Testis (tissue), 2 donors: ENCODE results near the gene MTFMT.

Source experiments
- CTCF ChIP-seq, 3 experiments: fragments of 450-650 bp in 2 of 3; fragments of 200-600 bp in 1 of 3; sonication (generic) in 1 of 3; IDR thresholded peaks; one replicate each; pipeline ENCODE4 v1.5.1; 2016 to 2019; ENCODE audit warnings: antibody characterized with exemption in 3 of 3, mild to moderate bottlenecking in 2 of 3, moderate library complexity in 1 of 3
- POLR2A ChIP-seq: fragments of 450-650 bp; IDR thresholded peaks from one replicate; pipeline ENCODE4 v1.6.1; 2017; ENCODE audit warnings: antibody characterized with exemption, mild to moderate bottlenecking, moderate library complexity

- TF ChIP-seq CTCF (IDR thresholded peaks at IDR 0.05) (no peak), POLR2A (no peak)
These were observed 20.8 kb upstream of the MTFMT start for GRCh38 chr15:65050270-65050669.
